ENCODE measurements around the gene ASS1.

The ASS1 gene

GRCh38 chr9:130493021-130493420 is 48.3 kb downstream of the ASS1 start:
- no peak for TF ChIP-seq CTCF (IDR thresholded peaks at IDR 0.05)
- no peaks in the 10 kb centered on the region for H3K36me3 ChIP-seq
- no peak overlapping the region for H3K4me3 ChIP-seq (ENCODE audit: low read depth in 1 of 2, low read length in 1 of 2)
- H3K27me3 ChIP-seq, result no peaks in the 10 kb centered on the region
- H3K9me3 ChIP-seq, result no peaks in the 10 kb centered on the region
- H3K27ac ChIP-seq, result no peak overlapping the region
- H3K4me1 ChIP-seq (ENCODE audit: control insufficient read depth in 1 of 2, insufficient read depth in 1 of 2, low read depth in 1 of 2, low read length in 1 of 2), result no peaks in the 10 kb centered on the region

GRCh38 chr9:130493476-130493875 is 48.7 kb downstream of the ASS1 start:
- no peak overlapping the region for H3K27ac ChIP-seq
- H3K27me3 ChIP-seq, result no peaks in the 10 kb centered on the region
- no peak for TF ChIP-seq CTCF (IDR thresholded peaks at IDR 0.05)
- H3K9me3 ChIP-seq, result no peaks in the 10 kb centered on the region
- no peaks in the 10 kb centered on the region for H3K36me3 ChIP-seq
- H3K4me3 ChIP-seq (ENCODE audit: low read depth in 1 of 2, low read length in 1 of 2), result no peak overlapping the region
- H3K4me1 ChIP-seq (ENCODE audit: control insufficient read depth in 1 of 2, insufficient read depth in 1 of 2, low read depth in 1 of 2, low read length in 1 of 2), result no peaks in the 10 kb centered on the region

DNA sequence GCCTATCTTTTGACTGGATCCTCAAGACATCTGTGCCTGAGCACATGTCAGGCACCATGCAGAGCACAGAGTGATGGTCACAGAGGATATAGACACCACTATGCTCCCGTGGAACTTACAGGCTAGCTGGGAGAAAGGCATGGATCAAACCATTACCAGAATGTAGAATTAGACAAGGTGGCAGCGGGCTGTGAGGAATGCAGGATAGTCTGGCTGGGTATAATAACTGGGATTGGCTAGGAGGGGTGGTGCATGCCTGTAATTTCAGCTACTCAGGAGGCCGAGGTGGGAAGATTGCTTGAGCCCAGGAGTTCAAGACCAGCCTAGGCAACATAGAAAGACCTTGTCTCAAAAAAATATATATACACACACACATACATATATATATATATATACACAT is 50.3 kb downstream of the ASS1 start:
- Histone ChIP-seq H3K36me3 (no peaks in the 10 kb centered on the region), H3K4me1 (ENCODE audit: control insufficient read depth in 1 of 2, insufficient read depth in 1 of 2, low read depth in 1 of 2, low read length in 1 of 2) (no peaks in the 10 kb centered on the region), H3K9me3 (no peaks in the 10 kb centered on the region), H3K27ac (no peak overlapping the region), H3K4me3 (ENCODE audit: low read depth in 1 of 2, low read length in 1 of 2) (no peak overlapping the region), H3K27me3 (peaks cover 3% of the 10 kb centered on the region)
- TF ChIP-seq CTCF (IDR thresholded peaks at IDR 0.05), result no peak

DNA sequence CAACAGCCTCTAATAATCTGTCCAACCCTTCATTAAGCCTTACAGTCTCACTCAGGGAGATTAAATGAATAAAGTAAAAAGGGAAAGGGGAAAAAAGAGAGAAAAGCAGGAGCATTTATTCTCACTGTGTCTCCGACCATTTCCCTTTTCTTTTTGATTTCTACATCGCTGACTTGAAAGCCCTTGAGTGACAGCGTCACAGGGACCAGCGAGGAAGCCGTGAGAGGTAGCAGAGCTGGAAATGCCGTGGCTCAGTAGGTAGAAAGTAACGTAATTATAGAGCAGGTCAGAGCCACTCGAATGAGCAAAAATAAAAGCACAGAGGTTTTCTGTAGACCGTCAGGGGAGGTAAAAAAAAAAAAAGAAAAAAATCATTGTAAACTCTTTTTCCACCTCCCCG is 52.4 kb downstream of the ASS1 start:
- H3K36me3 ChIP-seq, result no peaks in the 10 kb centered on the region
- no peak for TF ChIP-seq CTCF (IDR thresholded peaks at IDR 0.05)
- no peak overlapping the region for H3K27ac ChIP-seq
- no peaks in the 10 kb centered on the region for H3K4me1 ChIP-seq (ENCODE audit: control insufficient read depth in 1 of 2, insufficient read depth in 1 of 2, low read depth in 1 of 2, low read length in 1 of 2)
- no peaks in the 10 kb centered on the region for H3K9me3 ChIP-seq
- peaks cover 5% of the 10 kb centered on the region for H3K27me3 ChIP-seq
- no peak overlapping the region for H3K4me3 ChIP-seq (ENCODE audit: low read depth in 1 of 2, low read length in 1 of 2)

- TF ChIP-seq CTCF (IDR thresholded peaks at IDR 0.05), result no peak
- Histone ChIP-seq H3K4me1 (ENCODE audit: control insufficient read depth in 1 of 2, insufficient read depth in 1 of 2, low read depth in 1 of 2, low read length in 1 of 2) (no peaks in the 10 kb centered on the region), H3K27me3 (peaks cover 5% of the 10 kb centered on the region), H3K36me3 (no peaks in the 10 kb centered on the region), H3K9me3 (no peaks in the 10 kb centered on the region), H3K27ac (no peak overlapping the region), H3K4me3 (ENCODE audit: low read depth in 1 of 2, low read length in 1 of 2) (no peak overlapping the region)
These were observed 53.6 kb downstream of the ASS1 start for GRCh38 chr9:130498298-130498917.
